ENCODE data around the gene TMEM185A.
"Not testable (repeated sequence)": the region's sequence is repeated elsewhere in the genome, so short reads cannot be mapped to it uniquely, and the experiment has no call there.

GRCh38 chrX:149590993-149591392, 40.6 kb downstream of the TMEM185A start:
- TF ChIP-seq, protein P1, sequence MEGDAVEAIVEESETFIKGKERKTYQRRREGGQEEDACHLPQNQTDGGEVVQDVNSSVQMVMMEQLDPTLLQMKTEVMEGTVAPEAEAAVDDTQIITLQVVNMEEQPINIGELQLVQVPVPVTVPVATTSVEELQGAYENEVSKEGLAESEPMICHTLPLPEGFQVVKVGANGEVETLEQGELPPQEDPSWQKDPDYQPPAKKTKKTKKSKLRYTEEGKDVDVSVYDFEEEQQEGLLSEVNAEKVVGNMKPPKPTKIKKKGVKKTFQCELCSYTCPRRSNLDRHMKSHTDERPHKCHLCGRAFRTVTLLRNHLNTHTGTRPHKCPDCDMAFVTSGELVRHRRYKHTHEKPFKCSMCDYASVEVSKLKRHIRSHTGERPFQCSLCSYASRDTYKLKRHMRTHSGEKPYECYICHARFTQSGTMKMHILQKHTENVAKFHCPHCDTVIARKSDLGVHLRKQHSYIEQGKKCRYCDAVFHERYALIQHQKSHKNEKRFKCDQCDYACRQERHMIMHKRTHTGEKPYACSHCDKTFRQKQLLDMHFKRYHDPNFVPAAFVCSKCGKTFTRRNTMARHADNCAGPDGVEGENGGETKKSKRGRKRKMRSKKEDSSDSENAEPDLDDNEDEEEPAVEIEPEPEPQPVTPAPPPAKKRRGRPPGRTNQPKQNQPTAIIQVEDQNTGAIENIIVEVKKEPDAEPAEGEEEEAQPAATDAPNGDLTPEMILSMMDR (IDR thresholded peaks at IDR 0.05), result not testable (repeated sequence)
- TF ChIP-seq POLR2A (IDR thresholded peaks at IDR 0.05), result not testable (repeated sequence)

Measured in testis (tissue), 2 donors.